Fibroblast of skin of back (primary cell): ENCODE data around the gene LAMA3.

Experiments
- DNase-seq: peaks from one replicate; pipeline ENCODE4 v3.0.0-alpha.2; 2013

The LAMA3 gene

GRCh38 chr18:23855721-23856120 lies 166.5 kb downstream of the LAMA3 start:
- no peak for DNase-seq

GRCh38 chr18:23856466-23857163 lies 167.4 kb downstream of the LAMA3 start:
- DNase-seq = no peak

DNA sequence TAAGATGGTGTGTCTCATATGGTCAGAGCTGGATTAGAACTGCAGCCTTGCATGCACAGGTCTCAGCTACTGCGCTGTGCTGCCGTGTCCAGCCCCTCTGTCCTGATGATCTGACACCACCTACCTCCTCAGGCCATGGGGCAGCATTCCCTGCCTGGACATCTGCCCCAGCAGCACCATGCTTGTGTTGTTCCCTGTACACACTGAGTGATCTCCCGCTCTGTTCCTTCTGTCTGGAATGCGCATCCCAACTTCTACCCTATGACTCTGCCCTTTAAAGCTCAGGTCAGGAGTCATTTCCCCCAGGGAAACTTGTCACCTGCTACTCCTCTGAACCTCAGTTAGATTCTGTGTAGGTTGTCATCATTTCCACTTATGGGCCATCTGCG lies 167.9 kb downstream of the LAMA3 start:
- DNase-seq = no peak

GRCh38 chr18:23857756-23858155 lies 168.5 kb downstream of the LAMA3 start:
- DNase-seq = peak; percentile 35

DNA sequence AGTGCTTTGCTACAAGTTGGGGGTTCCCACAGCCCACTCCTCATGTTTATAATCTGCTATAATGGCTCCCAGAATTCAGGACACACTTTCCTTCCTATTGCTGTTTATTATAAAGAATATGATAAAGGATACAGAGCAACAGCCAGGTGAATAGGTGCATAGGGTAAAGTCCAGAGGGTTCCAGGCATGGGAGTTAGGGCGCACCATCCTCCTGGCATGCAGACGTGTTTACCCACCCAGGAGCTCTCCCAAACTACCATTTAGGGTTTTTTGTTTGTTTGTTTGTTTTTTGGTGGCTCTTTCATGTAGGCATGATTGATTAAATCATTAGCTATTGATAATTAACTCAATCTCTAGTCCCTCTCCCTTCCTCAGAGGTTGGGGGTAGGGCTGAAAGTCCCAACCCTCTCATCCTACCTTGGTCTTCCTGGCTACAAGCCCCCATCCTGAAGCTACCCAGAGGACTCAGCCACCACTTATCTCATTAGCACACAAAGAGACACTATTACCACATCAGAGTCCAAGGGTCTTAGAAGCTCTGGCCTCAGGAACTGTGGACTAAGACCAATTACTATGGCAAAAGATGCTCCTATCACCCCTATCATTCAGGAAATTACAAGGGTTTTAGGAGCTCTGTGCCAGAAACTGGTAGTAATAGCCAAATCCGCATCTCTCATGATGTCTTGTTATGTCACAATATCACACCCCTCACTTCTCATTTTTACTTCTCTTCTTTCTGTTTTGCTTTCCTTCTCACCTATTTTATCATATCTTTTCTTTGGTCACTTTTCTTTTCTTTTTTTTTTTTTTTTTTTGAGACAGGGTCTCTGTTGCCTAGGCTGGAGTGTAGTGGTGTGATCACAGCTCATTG lies 170.4 kb downstream of the LAMA3 start:
- DNase-seq = no peak

DNA sequence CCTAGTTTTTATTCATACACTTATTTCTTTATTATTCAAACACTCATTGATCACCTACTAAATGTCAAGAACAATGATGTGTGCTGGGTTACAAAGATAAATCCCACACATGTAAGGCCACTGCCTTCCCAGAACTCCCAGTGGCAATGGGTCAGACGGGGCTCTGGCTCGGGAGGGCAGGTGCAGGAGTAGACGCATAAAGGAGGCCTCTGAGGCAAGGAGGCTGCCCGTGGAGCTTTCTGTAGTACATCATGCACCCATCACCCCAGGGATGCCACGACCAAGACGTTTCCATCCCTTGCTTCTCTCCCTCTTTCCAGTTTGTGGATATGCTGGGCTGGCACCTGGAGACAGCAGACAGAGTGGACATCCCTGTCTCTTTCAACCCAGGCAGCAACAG lies 172.1 kb downstream of the LAMA3 start:
- DNase-seq = no peak

GRCh38 chr18:23861805-23862470 lies 172.7 kb downstream of the LAMA3 start:
- DNase-seq = peak; percentile 89

- no peak for DNase-seq
Measured at GRCh38 chr18:23864624-23865023, 175.4 kb downstream of the LAMA3 start.

DNA sequence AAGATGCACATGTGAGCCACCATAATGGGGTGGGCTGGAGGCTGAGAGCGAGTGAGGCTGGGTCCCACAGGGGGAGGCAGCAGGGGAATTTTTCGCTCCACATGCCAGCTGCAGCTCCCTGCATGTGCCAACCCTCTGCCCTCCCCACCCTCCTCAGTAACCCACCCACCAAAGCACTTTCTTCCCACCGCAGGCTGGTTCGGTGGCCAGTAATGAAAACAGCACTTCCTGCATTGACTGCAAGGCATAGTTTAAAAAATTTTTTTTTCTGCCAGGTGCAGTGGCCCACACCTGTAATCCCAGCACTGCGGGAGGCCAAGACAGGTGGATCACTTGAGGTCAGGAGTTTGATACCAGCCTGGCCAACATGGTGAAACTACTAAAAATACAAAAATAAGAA lies 177.8 kb downstream of the LAMA3 start:
- DNase-seq = no peak

GRCh38 chr18:23868136-23868785 lies 179.0 kb downstream of the LAMA3 start:
- DNase-seq = no peak

DNA sequence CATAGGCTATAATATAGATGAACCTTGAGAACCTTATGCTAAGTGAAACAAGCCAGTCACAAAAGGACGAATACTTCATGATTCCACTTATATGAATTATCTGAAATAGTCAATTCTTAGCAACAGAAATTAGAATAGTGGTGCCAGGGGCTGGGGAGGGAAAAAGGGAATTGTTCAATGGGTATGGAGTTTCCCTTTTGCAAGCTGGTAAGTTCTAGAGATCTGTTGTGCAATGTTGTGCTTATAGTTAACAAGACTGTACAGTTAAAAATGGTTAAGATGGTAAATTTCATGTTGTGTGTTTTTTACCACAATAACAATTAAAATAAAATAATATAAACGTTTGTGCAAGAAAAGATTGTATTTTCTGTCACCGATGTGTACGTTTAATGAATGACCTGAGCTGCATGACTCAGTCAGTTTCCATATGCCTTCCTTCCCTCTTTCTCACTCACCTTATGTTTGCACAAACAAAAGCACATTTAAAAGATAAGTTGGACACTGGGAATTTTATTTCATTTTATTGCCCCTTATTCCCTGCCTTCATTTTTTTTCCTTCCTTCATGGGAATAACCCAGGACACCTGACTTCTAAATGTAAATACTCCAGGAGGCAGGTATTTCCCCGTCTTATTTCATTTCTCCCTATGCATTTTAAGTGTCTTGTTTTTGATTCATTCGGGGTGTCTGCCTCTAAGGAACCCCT lies 181.6 kb downstream of the LAMA3 start:
- DNase-seq = no peak

- DNase-seq = peak; percentile 13
Measured at GRCh38 chr18:23871410-23871809, 182.2 kb downstream of the LAMA3 start.

GRCh38 chr18:23872701-23873550 lies 183.7 kb downstream of the LAMA3 start:
- no peak for DNase-seq

GRCh38 chr18:23875966-23876895 lies 187.0 kb downstream of the LAMA3 start:
- DNase-seq = no peak

- no peak for DNase-seq
Measured at GRCh38 chr18:23876921-23877320, 187.7 kb downstream of the LAMA3 start.

- DNase-seq = no peak
Measured at GRCh38 chr18:23877371-23877770, 188.1 kb downstream of the LAMA3 start.

DNA sequence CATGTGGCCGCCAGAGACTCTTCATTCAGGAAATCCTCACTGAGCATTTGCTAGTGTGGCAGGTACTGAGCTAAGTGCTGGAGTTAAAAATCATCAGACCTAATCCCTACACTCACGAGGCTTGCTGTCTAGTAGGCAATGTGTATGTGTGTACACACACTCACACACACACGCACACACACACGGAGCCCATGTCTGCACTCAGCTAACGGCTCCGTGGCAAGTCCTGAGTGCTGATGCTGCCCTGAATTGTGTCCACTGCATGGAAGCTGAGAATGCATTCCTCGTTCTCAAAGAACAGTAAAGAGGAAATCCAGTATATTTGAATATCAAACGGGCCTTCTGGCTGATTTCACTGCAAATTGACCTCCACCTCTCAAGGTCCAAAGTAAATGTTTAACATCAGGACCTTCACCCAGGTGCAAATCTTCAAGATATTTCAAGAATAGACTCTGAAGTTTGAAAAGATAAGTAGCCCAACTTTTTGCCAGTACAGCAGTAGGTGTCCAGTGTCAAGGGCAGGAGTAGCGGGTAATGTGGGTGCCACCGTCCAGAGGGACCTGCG lies 189.2 kb downstream of the LAMA3 start:
- DNase-seq = no peak

DNA sequence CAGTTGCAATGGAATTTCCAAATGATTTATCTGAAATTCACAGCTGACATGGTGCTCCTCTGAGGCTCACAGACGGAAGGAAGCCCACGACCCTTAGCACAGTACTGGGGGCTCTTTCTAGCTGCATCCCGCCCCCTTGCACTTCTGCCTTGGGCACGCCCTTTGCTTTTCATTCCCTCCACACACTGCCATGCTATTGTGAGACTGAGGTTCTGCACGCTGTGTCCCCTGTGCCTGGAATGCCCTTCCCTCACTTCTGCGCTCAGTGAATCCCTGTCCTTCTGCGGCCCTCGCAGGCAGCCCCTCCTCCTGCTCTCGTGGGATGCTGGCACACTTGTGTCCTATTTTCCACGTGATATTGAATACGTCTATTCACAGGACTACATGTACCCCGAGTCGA lies 189.9 kb downstream of the LAMA3 start:
- no peak for DNase-seq

DNA sequence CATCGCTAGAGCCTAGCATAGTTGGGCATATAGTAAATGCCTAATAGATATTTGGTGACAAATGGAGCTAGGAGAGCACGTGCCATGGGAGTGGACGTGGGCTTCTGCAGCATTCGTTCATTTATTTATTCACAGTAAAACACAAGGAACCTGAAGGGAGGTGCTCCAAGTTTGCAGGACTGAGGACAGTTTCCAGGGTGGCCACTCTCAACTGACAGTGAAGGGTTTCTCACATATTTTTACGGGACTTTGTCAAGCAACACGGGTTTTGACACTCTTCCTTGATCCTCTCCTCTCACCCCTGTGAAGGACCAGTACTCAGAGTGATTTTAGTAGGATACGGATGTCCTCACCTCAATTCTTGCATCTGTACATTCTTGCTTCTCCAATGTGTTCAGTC lies 190.3 kb downstream of the LAMA3 start:
- DNase-seq = no peak
